Heart left ventricle (tissue), 16 donors: ENCODE measurements around the gene PDE1A. TPM values are rescaled to one million over a fixed set of nuclear protein-coding genes. Genes with fewer than 3 reads are reported as not detected.

Source experiments
- ATAC-seq, 4 donors: fragments of 200-7000 bp; cut with Tn5 transposase; one replicate each; pipeline ENCODE4 v1.9.1; 2020 to 2022; ENCODE audit warnings: moderate library complexity in 4 of 4, mild to moderate bottlenecking in 3 of 4, moderate number of reproducible peaks in 1 of 4
- DNase-seq, 5 donors: peaks; one replicate each; pipeline ENCODE4 v3.0.0-alpha.2; 2020
- H3K27ac ChIP-seq, 12 donors: fragments of 200-600 bp; sonication (generic) in 4 of 12; one replicate each; pipeline versions ENCODE4 v1.5.0 to v1.8.0; 2016 to 2022; ENCODE audit warnings: mild to moderate bottlenecking in 2 of 12
- H3K27me3 ChIP-seq, 9 donors: fragments of 200-600 bp; sonication (generic) in 2 of 9; one replicate each; pipeline versions ENCODE4 v1.5.1 to v1.8.0; 2016 to 2022; ENCODE audit warnings: mild to moderate bottlenecking in 3 of 9
- H3K36me3 ChIP-seq, 9 donors: fragments of 200-600 bp; sonication (generic) in 2 of 9; one replicate each; pipeline versions ENCODE4 v1.5.0 to v1.8.0; 2018 to 2022; ENCODE audit warnings: mild to moderate bottlenecking in 2 of 9
- H3K4me1 ChIP-seq, 12 donors: fragments of 200-600 bp; sonication (generic) in 4 of 12; one replicate each; pipeline versions ENCODE4 v1.5.0 to v1.8.0; 2016 to 2022; ENCODE audit warnings: mild to moderate bottlenecking in 3 of 12
- H3K4me3 ChIP-seq, 12 donors: fragments of 200-600 bp; sonication (generic) in 4 of 12; one replicate each; pipeline versions ENCODE4 v1.5.0 to v1.8.0; 2017 to 2022; ENCODE audit warnings: mild to moderate bottlenecking in 9 of 12, moderate library complexity in 4 of 12
- H3K9me3 ChIP-seq, 12 donors: fragments of 200-600 bp; sonication (generic) in 4 of 12; one replicate each; pipeline versions ENCODE4 v1.5.0 to v1.8.0; 2016 to 2022; ENCODE audit warnings: mild to moderate bottlenecking in 1 of 12
- CTCF ChIP-seq, 12 donors: fragments of 200-600 bp; sonication (generic) in 4 of 12; IDR thresholded peaks; one replicate each; pipeline versions ENCODE4 v1.5.0 to v1.8.0; 2018 to 2022; ENCODE audit warnings: antibody characterized with exemption in 12 of 12, mild to moderate bottlenecking in 5 of 12
- POLR2A ChIP-seq, 2 donors: fragments of 450-650 bp; IDR thresholded peaks; one replicate each; pipeline ENCODE4 v1.6.1; 2017; ENCODE audit warnings: antibody characterized with exemption in 2 of 2, mild to moderate bottlenecking in 2 of 2, moderate library complexity in 2 of 2
- WGBS, 4 donors: extraction: QIAGEN DNeasy Blood & Tissue Kit in 2 of 4; methylation state at CpG; one replicate each; pipeline versions ENCODE4 v1.1.5 to v1.1.7; 2013 to 2018; 5-methylcytosine and 5-hydroxymethylcytosine counted together
- intact Hi-C, 10 donors: fragments of 100-400 bp; cut with DNase I; formaldehyde crosslinking; loops; one replicate each; pipeline versions ENCODE4 v1.11.1 to v1.14.2; 2022
- polyA plus RNA-seq, 2 donors: library from polyadenylated mRNA; stranded (reverse); fragments of 200-250 nt; gene quantifications; one replicate each; pipeline ENCODE4 v1.2.3, GENCODE V29; 2013
- total RNA-seq, 9 donors: library from RNA; depleted of rRNA in 2 of 9; stranded (reverse); fragments of >200 nt in 2 of 9; fragmentation: NEBNext Ultra II Directional in 3 of 9; extraction: Animal tissue kit (Norgen Biotek cat#: 25700) in 3 of 9; gene quantifications; one replicate each; pipeline versions ENCODE4 v1.1.0 to v1.2.4, GENCODE V29; 2016 to 2023
- donor health status: ischemic (EF 13 %, LVEDD 7.1; RV severe dilation, severe dysfunction).
- donor health status: healthy with polysubstance abuse.
- donor health status: DM: no; HTN: yes; CAD: no.
- donor health status: DM: no; HTN: no; CAD: no.
- donor health status: ischemic (EF 25% LVEDD 6.9; RV normal size, moderate dysfunction).
- donor health status: ischemic (EF 25% LVEDD 5.7; RV mildly dilated, moderate dysfunction).
- donor health status: healthy.
- donor health status: DM: yes; HTN: yes; CAD: no.
- donor health status: ischemic (EF 35%, LVEDD 5.7; RV mildly dilated, moderate dysfunction).
- donor health status: nonischemic (EF 11% LVEDD 7.7; RV severe dilation, severe dysfunction).
- donor health status: DM: yes; HTN: yes; CAD: no.
- donor health status: PGD.
- donor health status: ischemic (EF 29% LVEDD 5.4; RV normal size, mild dysfunction).
- donor health status: nonischemic (EF 23%, LVEDD 6.1; RV moderate dilation, normal function).

Gene PDE1A
- total and polyA plus RNA-seq, 11 donors: 2.5 to 25.5 (median 5.5) TPM

GRCh38 chr2:182179176-182179575 is 247.7 kb downstream of the PDE1A start:
- Histone ChIP-seq H3K4me3 (no peak overlapping the region), H3K36me3 (peaks cover 0 to 7% (median 0%) of the 10 kb centered on the region in 9 donors), H3K9me3 (peaks cover 0 to 17% (median 8%) of the 10 kb centered on the region in 12 donors), H3K27me3 (no peaks in the 10 kb centered on the region), H3K4me1 (no peaks in the 10 kb centered on the region), H3K27ac (no peak overlapping the region)
- DNase-seq: no peak
- TF ChIP-seq POLR2A (IDR thresholded peaks at IDR 0.05): no peak
- no peak for TF ChIP-seq CTCF (IDR thresholded peaks at IDR 0.05)
- intact Hi-C loops: no loop called here
- no peak for ATAC-seq

GRCh38 chr2:182173944-182174622 is 252.8 kb downstream of the PDE1A start:
- intact Hi-C loops: no loop called here
- H3K4me3 ChIP-seq: no peak overlapping the region
- no peak overlapping the region for H3K27ac ChIP-seq
- H3K36me3 ChIP-seq: no peaks in the 10 kb centered on the region
- ATAC-seq (no peak), DNase-seq (no peak)
- H3K27me3 ChIP-seq: no peaks in the 10 kb centered on the region
- H3K4me1 ChIP-seq: no peaks in the 10 kb centered on the region
- H3K9me3 ChIP-seq: no peaks in the 10 kb centered on the region
- TF ChIP-seq POLR2A (IDR thresholded peaks at IDR 0.05) (no peak), CTCF (IDR thresholded peaks at IDR 0.05) (no peak)
- WGBS, 4 donors: 51 to 61% (median 57%) methylated on average over 5 of the region's 5 CpGs

- H3K36me3 ChIP-seq: no peaks in the 10 kb centered on the region
- TF ChIP-seq POLR2A (IDR thresholded peaks at IDR 0.05) (no peak), CTCF (IDR thresholded peaks at IDR 0.05) (no peak)
- H3K27ac ChIP-seq: no peak overlapping the region
- no peaks in the 10 kb centered on the region for H3K4me1 ChIP-seq
- no peak for ATAC-seq
- H3K9me3 ChIP-seq: no peaks in the 10 kb centered on the region
- WGBS, 4 donors: 88 to 92% (median 89%) methylated on average over 3 of the region's 3 CpGs
- DNase-seq: no peak
- no peak overlapping the region for H3K4me3 ChIP-seq
- intact Hi-C loops: no loop called here
- H3K27me3 ChIP-seq: no peaks in the 10 kb centered on the region
These were observed 256.5 kb downstream of the PDE1A start for GRCh38 chr2:182170341-182170740.

- intact Hi-C loops: no loop called here
- Histone ChIP-seq H3K9me3 (no peaks in the 10 kb centered on the region), H3K36me3 (no peaks in the 10 kb centered on the region), H3K4me3 (no peak overlapping the region), H3K4me1 (no peaks in the 10 kb centered on the region), H3K27ac (no peak overlapping the region), H3K27me3 (no peaks in the 10 kb centered on the region)
- WGBS, 4 donors: 72 to 82% (median 77%) methylated on average over 4 of the region's 4 CpGs
- TF ChIP-seq POLR2A (IDR thresholded peaks at IDR 0.05) (no peak), CTCF (IDR thresholded peaks at IDR 0.05) (no peak)
- ATAC-seq: no peak
- DNase-seq: no peak
These were observed 259.0 kb downstream of the PDE1A start for GRCh38 chr2:182167882-182168281.
